BLaER1 treated with 17β-estradiol and CSF1 and Interleukin-3, amounts not matched to agents 10 nM and 100 nM (cell line): ENCODE data around the gene WFIKKN1.

Experiments
- H3K27ac ChIP-seq, 11 experiments: shearing (Covaris generic); formaldehyde crosslinking; 2 replicates each; pipeline ENCODE4 v1.8.1; 2022
- H3K27me3 ChIP-seq, 11 experiments: shearing (Covaris generic); formaldehyde crosslinking; 2 replicates each; pipeline ENCODE4 v1.8.1; 2022
- H3K36me3 ChIP-seq, 11 experiments: shearing (Covaris generic); formaldehyde crosslinking; 2 replicates each; pipeline ENCODE4 v1.8.1; 2022
- H3K4me1 ChIP-seq, 10 experiments: shearing (Covaris generic); formaldehyde crosslinking; 2 replicates each; pipeline ENCODE4 v1.8.1; 2022
- H3K4me2 ChIP-seq, 11 experiments: shearing (Covaris generic); formaldehyde crosslinking; 2 replicates each; pipeline ENCODE4 v1.8.1; 2022
- H3K4me3 ChIP-seq, 10 experiments: shearing (Covaris generic); formaldehyde crosslinking; 2 replicates each; pipeline ENCODE4 v1.8.1; 2022
- H3K9ac ChIP-seq, 11 experiments: shearing (Covaris generic); formaldehyde crosslinking; 2 replicates each; pipeline ENCODE4 v1.8.1; 2022
- H3K9me3 ChIP-seq, 11 experiments: shearing (Covaris generic); formaldehyde crosslinking; replicated peaks in 1 of 11; 2 replicates each; pipeline ENCODE4 v1.8.1; 2022
- H4K20me1 ChIP-seq, 11 experiments: shearing (Covaris generic); formaldehyde crosslinking; 2 replicates each; pipeline ENCODE4 v1.8.1; 2022
- Cebpa-rat ChIP-seq, 11 experiments: shearing (Covaris generic); IDR thresholded peaks; 2 replicates each; pipeline ENCODE4 v1.8.1; 2022

The WFIKKN1 gene

DNA sequence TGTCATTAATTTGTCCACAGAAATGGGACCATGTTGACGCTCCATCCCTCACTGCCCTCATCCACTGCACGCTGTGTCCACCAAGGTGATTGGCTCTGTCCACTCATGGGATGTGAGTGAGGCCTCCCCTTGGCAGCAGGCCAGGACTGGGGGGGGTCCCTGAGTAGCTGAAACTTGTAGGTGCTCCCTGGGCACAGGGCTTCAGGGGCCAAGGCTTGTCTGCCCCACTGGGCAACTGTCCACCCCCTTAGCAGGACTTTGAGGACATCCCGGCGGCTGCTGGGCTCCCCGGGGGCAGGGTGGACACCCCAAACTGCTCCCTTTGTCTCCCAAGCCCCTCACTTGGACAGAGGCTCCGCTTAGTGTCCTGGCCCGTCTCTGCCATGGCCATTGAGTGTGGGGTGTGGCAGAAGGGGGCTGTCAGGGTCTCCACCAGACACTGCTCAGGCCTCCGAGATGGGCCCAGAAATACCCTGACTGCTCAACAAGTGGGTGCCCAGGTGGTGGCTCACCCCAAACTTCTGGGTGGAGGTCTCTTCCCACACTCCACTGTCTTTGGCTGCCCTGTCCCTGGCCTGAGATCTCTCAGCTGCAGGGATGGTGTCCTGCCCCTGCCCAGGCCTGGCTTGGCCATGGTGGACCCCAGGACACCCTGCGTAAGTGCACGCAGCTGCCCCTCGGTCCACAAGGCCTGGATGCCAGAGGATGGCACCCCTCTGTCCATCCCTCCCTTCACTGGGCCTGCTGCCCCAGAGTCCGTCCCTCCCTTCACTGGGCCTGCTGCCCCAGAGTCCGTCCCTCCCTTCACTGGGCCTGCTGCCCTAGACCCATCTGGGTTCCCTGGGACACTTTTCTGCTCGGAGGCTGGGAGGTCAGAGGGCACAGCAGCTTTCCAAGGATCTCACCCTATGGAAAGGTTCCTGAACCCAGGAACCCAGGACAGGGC, 43.9 kb upstream of the WFIKKN1 start:
- Histone ChIP-seq H3K4me2 (peak overlapping the region; percentile 87 to 100 (median 94)), H3K9me3 (no peaks in the 10 kb centered on the region), H3K27ac (peak overlapping the region in 10 of 11 experiments; percentile 91 to 99 (median 96); a peak in 18 of 22 replicates), H3K4me3 (peak overlapping the region in 9 of 10 experiments; percentile 80 to 97 (median 90); a peak in 16 of 20 replicates), H3K27me3 (no peaks in the 10 kb centered on the region), H3K9ac (peak overlapping the region; percentile 91 to 99 (median 96)), H3K4me1 (peaks cover 44 to 67% (median 58%) of the 10 kb centered on the region in 10 experiments), H3K36me3 (peaks cover 0 to 3% (median 0%) of the 10 kb centered on the region in 11 experiments; a peak in 1 of 22 replicates), H4K20me1 (peaks cover 13 to 65% (median 33%) of the 10 kb centered on the region in 11 experiments; a peak in 19 of 22 replicates)
- TF ChIP-seq Cebpa-rat (IDR thresholded peaks at IDR 0.05) = no peak

DNA sequence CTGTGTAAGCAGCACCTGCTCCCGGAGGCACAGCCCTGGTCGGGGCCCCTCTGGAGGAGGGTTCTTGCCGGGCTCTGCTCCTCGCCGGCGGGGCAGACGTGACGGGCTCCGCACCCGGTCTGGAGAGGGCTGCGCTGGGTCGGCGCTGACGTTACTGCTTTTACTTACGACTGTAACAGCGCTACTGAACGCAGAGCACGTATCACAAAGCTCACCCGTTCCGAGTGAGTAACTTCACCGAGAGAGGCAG, 42.2 kb upstream of the WFIKKN1 start:
- Histone ChIP-seq H3K4me1 (peaks cover 55 to 70% (median 61%) of the 10 kb centered on the region in 10 experiments), H4K20me1 (peaks cover 25 to 72% (median 40%) of the 10 kb centered on the region in 11 experiments; a peak in 19 of 22 replicates), H3K4me2 (peak overlapping the region; percentile 87 to 100 (median 94)), H3K4me3 (peak overlapping the region; percentile 79 to 97 (median 88)), H3K9ac (peak overlapping the region; percentile 91 to 99 (median 96)), H3K9me3 (no peaks in the 10 kb centered on the region), H3K27me3 (no peaks in the 10 kb centered on the region), H3K36me3 (peaks cover 0 to 5% (median 0%) of the 10 kb centered on the region in 11 experiments; a peak in 5 of 22 replicates), H3K27ac (peak overlapping the region; percentile 91 to 99 (median 96))
- TF ChIP-seq Cebpa-rat (IDR thresholded peaks at IDR 0.05) = no peak

DNA sequence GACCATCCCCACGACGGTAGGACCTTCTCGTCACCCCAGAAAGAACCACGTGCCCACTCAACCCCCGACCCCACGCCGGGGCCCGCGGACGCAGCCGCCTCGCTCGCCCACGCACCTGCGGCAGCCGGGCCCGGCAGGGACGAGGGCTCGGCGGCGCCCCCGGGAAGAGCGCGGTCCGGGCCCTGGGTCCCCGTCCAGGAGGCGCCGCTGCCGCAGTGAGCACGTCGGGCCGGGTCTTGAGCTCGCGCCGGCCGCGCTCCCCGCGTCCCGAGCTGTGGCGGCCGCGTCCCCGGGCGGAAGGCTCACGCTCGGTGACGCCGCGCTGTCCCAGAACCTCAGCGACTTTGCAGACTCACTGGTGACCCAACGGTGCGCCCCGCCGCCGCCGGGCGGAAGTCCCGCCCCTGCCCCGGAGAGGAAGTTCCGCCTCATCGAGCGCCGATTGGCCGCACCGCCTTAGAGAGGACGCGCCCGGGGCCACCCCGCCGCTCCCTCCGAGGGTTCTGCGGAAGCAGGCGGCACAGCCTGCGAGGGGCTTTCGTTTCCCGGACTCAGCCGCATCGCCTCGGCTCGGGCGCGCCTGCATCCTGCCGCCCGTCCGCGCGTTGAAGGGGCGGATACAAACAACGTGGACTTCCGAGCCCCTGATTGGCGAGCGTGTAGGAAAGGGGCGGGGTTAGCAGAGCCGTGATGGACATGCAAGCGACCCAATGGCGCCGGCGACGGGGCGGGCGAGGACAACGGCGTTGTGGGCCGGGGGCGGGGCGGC, 41.7 kb upstream of the WFIKKN1 start:
- peaks cover 56 to 70% (median 61%) of the 10 kb centered on the region in 10 experiments for H3K4me1 ChIP-seq
- peak overlapping the region; percentile 91 to 99 (median 96) for H3K9ac ChIP-seq
- H3K27ac ChIP-seq = peak overlapping the region; percentile 91 to 99 (median 96)
- peak overlapping the region; percentile 87 to 100 (median 94) for H3K4me2 ChIP-seq
- peaks cover 0 to 9% (median 0%) of the 10 kb centered on the region in 11 experiments; a peak in 5 of 22 replicates for H3K36me3 ChIP-seq
- no peaks in the 10 kb centered on the region for H3K9me3 ChIP-seq
- no peaks in the 10 kb centered on the region for H3K27me3 ChIP-seq
- peak overlapping the region; percentile 79 to 97 (median 88) for H3K4me3 ChIP-seq
- H4K20me1 ChIP-seq = peaks cover 25 to 72% (median 43%) of the 10 kb centered on the region in 11 experiments; a peak in 19 of 22 replicates
- no peak for TF ChIP-seq Cebpa-rat (IDR thresholded peaks at IDR 0.05)

DNA sequence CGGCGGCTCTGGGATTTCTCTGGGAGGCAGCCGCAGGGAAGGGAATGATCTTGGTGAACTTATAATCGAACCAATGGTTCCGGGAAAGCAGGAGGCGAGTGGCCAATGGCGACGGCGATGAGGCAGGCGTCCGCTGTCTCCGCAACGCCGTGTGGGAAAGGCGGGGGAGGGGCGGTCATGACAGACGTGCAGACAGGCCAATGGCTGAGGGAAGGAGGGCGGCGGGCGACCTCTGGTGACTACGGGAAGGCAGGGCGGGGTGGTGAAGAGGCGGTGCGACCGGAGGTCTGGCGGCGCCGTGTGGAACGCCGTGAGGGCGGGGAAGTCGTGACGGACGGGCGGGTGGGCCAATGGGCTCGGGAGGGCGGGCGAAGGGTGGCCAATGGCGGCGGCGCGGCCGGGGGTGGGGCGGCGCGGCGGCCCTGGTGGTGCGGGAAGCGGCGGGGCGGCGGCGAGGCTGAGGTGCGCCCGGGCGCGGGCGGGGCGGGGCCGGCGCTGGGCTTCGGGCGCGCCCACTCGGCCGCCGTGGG, 41.1 kb upstream of the WFIKKN1 start, which contains the start of gene RAB40C:
Gene RAB40C (plus strand): TSS at position 409 of the 530 bp plus-strand sequence. CDS start 226 bp downstream, outside the sequence.
- Histone ChIP-seq H3K9ac (peak within 1 kb of the TSS; percentile 91 to 99 (median 96)), H3K4me1 (peaks cover 60 to 72% (median 66%) of the 10 kb centered on the region in 10 experiments), H3K9me3 (no peaks in the 10 kb centered on the region), H4K20me1 (peaks cover 25 to 79% (median 49%) of the 10 kb centered on the region in 11 experiments; a peak in 19 of 22 replicates), H3K36me3 (peaks cover 0 to 14% (median 0%) of the 10 kb centered on the region in 11 experiments; a peak in 5 of 22 replicates), H3K4me3 (peak within 1 kb of the TSS; percentile 79 to 97 (median 88)), H3K27ac (peak within 1 kb of the TSS; percentile 91 to 99 (median 96)), H3K27me3 (no peaks in the 10 kb centered on the region), H3K4me2 (peak within 1 kb of the TSS; percentile 97 to 100 (median 99))
- no peak for TF ChIP-seq Cebpa-rat (IDR thresholded peaks at IDR 0.05)

DNA sequence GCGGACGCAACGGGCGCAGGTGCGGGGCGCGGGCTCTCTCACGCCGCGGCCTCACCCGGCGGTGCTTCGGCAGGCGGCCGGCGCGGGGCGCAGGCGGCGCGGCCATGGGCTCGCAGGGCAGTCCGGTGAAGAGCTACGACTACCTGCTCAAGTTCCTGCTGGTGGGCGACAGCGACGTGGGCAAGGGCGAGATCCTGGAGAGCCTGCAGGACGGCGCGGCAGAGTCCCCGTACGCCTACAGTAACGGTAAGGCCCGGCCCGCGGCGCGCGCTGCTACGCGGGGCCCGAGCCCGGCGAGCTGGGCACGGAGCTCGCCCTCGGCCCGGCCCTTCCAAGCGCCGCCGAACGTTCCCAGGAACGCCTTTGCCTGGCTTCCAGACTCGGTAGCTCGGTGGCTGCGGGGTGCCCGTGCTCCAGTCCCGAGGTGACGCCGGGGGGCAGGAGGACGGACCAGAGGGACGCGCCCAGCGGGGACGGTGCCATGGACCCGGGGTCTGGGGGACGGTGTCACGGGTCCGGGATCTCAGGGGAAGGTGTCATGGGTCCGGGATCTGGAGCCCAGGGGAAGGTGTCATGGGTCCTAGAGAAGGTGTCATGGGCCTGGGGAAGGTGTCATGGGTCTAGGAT, 40.5 kb upstream of the WFIKKN1 start:
- no peak for TF ChIP-seq Cebpa-rat (IDR thresholded peaks at IDR 0.05)
- Histone ChIP-seq H3K27me3 (no peaks in the 10 kb centered on the region), H3K9ac (peak overlapping the region; percentile 85 to 99 (median 96)), H3K9me3 (no peaks in the 10 kb centered on the region), H3K27ac (peak overlapping the region; percentile 58 to 99 (median 89)), H3K36me3 (peaks cover 0 to 16% (median 0%) of the 10 kb centered on the region in 11 experiments; a peak in 5 of 22 replicates), H3K4me3 (peak overlapping the region; percentile 79 to 97 (median 88)), H3K4me1 (peaks cover 66 to 77% (median 71%) of the 10 kb centered on the region in 10 experiments), H3K4me2 (peak overlapping the region; percentile 89 to 100 (median 99)), H4K20me1 (peaks cover 25 to 85% (median 55%) of the 10 kb centered on the region in 11 experiments; a peak in 19 of 22 replicates)

DNA sequence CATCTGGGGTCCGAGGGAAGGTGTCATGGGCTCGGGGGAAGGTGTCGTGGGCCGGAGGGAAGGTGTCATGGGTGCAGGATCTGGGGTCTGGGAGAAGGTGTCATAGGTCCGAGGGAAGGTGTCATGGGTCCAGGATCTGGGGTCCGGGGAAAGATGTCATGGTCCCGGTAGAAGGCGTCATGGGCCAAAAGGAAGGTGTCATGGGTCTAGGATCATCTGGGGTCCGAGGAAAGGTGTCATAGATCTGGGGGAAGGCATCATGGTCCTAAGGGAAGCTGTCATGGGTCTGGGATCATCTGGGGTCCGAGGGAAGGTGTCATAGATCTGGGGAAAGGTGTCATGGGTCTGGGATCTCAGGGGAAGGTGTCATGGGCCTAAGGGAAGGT, 40.0 kb upstream of the WFIKKN1 start:
- Histone ChIP-seq H3K4me1 (peaks cover 71 to 79% (median 76%) of the 10 kb centered on the region in 10 experiments), H4K20me1 (peaks cover 22 to 85% (median 58%) of the 10 kb centered on the region in 11 experiments; a peak in 19 of 22 replicates), H3K9me3 (no peaks in the 10 kb centered on the region), H3K4me3 (peak overlapping the region; percentile 79 to 97 (median 88)), H3K27me3 (no peaks in the 10 kb centered on the region), H3K27ac (peak overlapping the region; percentile 58 to 99 (median 89); a peak in 21 of 22 replicates), H3K9ac (peak overlapping the region; percentile 85 to 99 (median 96)), H3K4me2 (peak overlapping the region; percentile 89 to 100 (median 99)), H3K36me3 (peaks cover 0 to 20% (median 0%) of the 10 kb centered on the region in 11 experiments; a peak in 5 of 22 replicates)
- no peak for TF ChIP-seq Cebpa-rat (IDR thresholded peaks at IDR 0.05)

DNA sequence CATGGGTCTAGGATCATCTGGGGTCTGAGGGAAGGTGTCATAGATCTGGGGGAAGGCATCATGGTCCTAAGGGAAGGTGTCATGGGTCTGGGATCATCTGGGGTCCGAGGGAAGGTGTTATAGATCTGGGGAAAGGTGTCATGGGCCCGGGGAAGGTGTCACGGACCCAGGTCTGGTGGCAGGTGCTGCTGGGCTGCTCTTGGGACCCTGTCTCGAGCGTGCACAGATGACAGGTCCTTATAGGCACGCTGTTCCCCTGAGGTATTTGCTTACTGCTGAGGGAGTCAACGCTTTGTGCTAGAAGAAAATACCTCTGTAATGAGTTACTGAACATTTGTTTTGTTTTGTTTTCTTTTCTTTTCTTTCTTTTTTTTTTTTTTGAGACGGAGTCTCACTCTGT, 39.6 kb upstream of the WFIKKN1 start:
- peaks cover 75 to 80% (median 79%) of the 10 kb centered on the region in 10 experiments for H3K4me1 ChIP-seq
- no peak for TF ChIP-seq Cebpa-rat (IDR thresholded peaks at IDR 0.05)
- peak overlapping the region in 6 of 11 experiments; percentile 10 to 99 (median 84); a peak in 7 of 22 replicates for H3K27ac ChIP-seq
- H4K20me1 ChIP-seq = peaks cover 25 to 85% (median 61%) of the 10 kb centered on the region in 11 experiments; a peak in 19 of 22 replicates
- peaks cover 0 to 22% (median 2%) of the 10 kb centered on the region in 11 experiments; a peak in 7 of 22 replicates for H3K36me3 ChIP-seq
- H3K4me2 ChIP-seq = peak overlapping the region; percentile 89 to 100 (median 99)
- no peaks in the 10 kb centered on the region for H3K9me3 ChIP-seq
- H3K9ac ChIP-seq = peak overlapping the region; percentile 85 to 99 (median 96)
- no peaks in the 10 kb centered on the region for H3K27me3 ChIP-seq
- H3K4me3 ChIP-seq = peak overlapping the region; percentile 79 to 97 (median 88)
